ENCODE measurements around the gene TGFBR2.

Gene TGFBR2

GRCh38 chr3:30604093-30604492 lies 2.3 kb upstream of the TGFBR2 start:
- no peak for DNase-seq

GRCh38 chr3:30604558-30604957 lies 1.8 kb upstream of the TGFBR2 start:
- no peak for DNase-seq

GRCh38 chr3:30605005-30605404 lies 1.4 kb upstream of the TGFBR2 start:
- DNase-seq: no peak

GRCh38 chr3:30605706-30606300 lies 598 bp upstream of the TGFBR2 start:
- no peak for DNase-seq

DNA sequence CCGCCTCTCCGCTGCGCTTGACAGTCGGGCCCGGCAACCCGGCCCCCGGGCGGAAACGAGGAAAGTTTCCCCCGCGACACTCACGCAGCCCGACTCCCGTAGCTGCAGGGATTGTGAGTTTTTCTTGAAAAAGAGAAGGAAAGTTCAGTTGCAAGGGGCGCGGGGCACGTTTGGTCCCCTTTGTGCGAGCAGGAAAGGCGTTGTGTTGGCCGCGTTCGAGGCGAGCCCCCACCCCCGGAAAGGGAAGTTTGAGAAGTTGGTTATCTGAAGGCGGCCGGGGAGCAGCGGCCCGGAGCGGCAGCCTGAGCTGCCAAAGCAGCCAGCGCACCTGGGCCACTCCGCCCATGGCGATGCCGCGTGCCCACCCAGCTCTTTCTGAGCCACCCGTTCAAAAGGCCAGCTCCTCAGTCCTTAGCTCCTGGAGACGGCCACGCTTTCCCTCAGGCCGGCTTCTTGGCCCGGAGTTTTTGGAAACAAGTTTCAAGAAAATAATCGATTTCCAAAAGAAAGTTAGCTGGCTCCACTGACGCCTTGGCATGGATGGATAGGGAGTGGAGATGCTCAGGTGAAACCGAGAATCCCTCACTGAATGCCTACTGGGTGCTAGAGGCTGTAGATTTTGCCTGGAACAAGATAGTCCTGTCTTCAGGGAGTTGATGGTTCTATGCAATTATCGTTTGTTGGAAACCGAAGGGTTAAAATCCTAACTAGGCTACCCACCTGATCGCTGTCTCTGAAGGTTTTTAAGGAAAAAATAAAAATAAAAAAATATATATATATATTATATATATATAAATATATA lies 832 bp downstream of the TGFBR2 start:
- DNase-seq: peak; percentile 1

GRCh38 chr3:30608598-30608947 lies 2.2 kb downstream of the TGFBR2 start:
- no peak for DNase-seq

DNA sequence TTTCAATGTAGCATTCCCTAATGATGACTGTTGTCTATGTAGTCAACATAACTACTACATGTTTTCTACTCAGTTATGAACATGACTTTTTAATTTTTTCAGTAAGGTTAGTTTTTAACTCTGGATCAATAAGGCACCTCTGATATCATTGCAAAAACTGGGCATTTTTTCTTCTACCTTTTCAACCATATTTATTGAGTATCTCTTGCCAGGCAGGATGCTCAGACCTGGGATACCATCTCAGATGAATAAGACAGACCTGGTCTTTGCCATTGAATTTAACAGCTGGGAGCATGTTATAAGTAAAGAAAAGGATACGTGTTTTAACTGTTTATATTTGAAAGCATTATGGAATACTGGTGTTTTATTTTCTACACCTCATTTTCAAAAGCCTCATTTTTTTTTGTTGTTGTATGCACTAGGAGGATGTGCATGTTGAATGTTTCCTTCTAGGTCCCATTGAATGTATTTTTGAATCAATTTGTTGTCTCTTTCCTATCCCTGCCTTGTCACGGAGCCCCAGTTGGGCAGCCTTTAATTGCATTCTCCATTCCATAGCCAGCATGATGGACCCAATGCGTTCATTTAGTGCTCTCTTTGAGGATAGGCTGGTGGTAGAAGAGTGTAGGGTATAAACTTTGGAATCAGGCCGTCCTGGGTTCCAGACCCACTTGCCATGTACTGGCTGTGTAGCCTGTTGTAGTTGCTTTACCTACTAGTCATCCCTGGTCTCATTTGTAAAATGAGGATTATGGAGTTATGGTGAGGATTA lies 3.7 kb downstream of the TGFBR2 start:
- no peak for DNase-seq

- no peak for DNase-seq
These were observed 4.4 kb downstream of the TGFBR2 start for GRCh38 chr3:30610702-30611368.

GRCh38 chr3:30611613-30612436 lies 5.4 kb downstream of the TGFBR2 start:
- DNase-seq: no peak

GRCh38 chr3:30612437-30613132 lies 6.2 kb downstream of the TGFBR2 start:
- no peak for DNase-seq

GRCh38 chr3:30613133-30613825 lies 6.9 kb downstream of the TGFBR2 start:
- DNase-seq: no peak

DNA sequence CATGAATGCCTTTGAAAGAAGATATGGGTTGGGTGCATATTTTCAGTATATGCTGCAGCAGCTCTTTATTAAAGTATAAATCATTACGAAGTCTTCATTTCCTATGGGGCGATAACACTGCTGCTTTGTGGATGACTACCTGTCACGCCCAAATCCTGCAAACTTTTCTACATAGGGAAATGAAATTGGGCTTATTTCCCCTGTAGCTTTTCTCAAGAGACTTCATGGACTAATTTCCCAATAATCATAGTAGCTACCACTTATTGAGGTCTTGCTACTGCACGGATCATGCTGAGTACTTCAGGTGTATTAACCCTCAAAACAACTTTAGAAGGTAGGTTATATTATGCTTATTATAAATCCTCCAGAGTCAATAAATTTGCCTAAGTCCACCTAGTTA lies 8.0 kb downstream of the TGFBR2 start:
- DNase-seq: no peak

- DNase-seq: no peak
These were observed 8.5 kb downstream of the TGFBR2 start for GRCh38 chr3:30614943-30615342.

DNA sequence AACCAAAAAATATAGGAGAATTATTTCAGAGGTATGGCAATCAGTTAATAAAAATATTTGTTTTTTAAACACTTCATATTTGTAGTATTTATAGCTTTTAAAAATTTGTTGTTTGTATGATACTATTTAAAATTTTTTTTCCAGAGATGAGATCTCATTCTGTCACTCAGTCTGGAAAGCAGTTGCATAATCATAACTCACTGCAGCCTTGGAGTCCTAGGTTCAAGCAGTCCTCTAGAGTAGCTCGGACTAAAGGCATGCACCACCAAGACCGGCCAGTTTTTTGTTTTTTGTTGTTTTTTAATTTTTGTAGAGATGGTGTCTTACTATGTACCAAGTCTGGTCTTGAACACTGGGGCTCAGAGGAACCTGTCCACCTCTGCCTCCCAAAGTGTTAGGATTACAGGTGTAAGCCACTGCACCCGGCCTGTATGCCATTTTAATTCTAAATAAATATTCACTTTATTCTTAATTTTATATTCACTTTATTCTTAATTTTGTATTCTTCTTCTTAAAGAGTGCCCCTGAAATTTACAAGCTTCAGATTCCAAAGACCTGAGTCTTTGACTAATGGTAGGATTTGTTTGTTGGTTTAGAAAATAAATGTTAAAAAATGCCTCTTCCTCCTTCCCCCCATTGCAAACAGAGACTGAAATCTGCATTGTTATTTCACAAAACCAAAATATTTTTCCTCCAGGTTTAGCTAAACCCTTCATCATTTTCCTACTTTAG lies 9.4 kb downstream of the TGFBR2 start:
- DNase-seq: no peak

GRCh38 chr3:30616347-30617027 lies 10.1 kb downstream of the TGFBR2 start:
- DNase-seq: no peak

DNA sequence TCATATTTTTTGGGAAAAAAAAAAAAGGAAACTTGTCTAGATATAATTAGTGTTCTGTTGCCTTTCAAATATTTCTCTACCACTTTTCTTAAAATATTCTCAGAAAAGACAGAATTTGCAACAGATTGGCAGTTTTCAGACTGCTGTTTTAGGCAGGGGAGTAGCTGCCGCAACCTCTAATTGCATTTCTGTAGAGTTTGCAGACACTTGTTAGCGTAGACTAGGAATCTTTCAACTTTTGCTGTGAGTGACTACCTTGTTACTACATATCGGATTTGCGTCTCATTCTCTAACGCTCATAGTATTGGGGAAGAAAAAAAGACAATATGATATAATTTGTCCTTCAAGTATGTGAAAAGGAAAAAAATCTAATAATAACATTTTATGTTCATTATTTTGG lies 10.7 kb downstream of the TGFBR2 start:
- no peak for DNase-seq

DNA sequence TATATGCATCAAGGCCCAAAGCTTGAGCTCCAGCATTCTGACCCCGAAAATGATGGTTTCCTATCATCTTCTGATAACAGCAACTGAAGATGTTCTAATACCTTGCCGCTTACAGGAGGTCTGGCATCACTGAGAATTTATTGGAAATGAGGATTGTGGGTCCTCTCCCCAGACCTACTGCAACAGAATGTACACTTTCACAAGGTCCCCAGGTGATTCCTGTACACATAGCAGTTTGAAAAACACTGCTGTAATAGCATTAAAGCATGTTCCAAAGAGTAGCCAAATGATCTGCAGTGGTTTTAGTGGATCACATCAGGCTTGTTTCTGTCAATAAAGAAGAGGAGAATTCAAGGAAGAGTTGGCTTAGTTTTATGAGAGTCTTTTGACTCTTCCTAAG lies 11.3 kb downstream of the TGFBR2 start:
- no peak for DNase-seq

- no peak for DNase-seq
These were observed 12.1 kb downstream of the TGFBR2 start for GRCh38 chr3:30618526-30618925.

DNA sequence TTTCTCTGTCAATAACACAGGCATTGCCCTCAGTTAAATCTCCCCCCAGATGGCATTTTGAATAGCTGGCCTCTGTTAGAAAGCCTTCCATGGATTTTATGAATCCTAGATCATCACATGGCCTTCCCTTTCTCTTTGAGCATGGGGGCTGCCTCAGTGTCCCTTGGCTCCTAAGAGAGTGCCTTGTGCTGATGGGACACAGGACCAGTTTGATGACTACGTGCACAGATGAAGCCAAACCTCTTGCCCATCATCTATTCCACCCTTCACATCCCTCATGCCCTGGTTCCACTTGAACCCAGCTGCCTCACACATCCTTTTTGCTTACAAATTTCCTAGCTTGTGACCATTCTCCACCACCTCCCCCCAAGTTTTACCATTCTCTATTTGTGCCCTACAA lies 12.9 kb downstream of the TGFBR2 start:
- DNase-seq: no peak

All from NCI-H1092 treated with DMSO at 0.1 percent for 48 hours (cell line).